Caco-2 (cell line): ENCODE results near the gene SLX4IP. TPM values are rescaled to one million over a fixed set of nuclear protein-coding genes. Genes with fewer than 3 reads are reported as not detected.

ENCODE experiments used
- BruUV-seq: library from RNA; stranded (reverse); fragments of 400-500 nt; replicated peaks from 2 replicates; lab custom pipeline; 2021; lab: Mats Ljungman, UMichigan
- CTCF ChIA-PET: fragments of 300-600 bp; sonication (Branson Sonifier 250); formaldehyde crosslinking; loops from one replicate; lab custom pipeline; 2022; ENCODE audit warnings: antibody characterized with exemption; lab: Charles Lee
- POLR2A ChIA-PET: fragments of 300-600 bp; sonication (Branson Sonifier 250); formaldehyde crosslinking; loops from one replicate; lab custom pipeline; 2022; ENCODE audit warnings: antibody characterized with exemption; lab: Charles Lee
- DNase-seq, 2 experiments: peaks; one replicate each; pipeline versions ENCODE4 v3.0.0 to v3.0.0-alpha.2; 2020 to 2022
- H3K27me3 ChIP-seq: replicated peaks from 2 replicates; pipeline ENCODE4 v1.6.0; 2011; ENCODE audit warnings: low read length; ENCODE audit not compliant: control insufficient read depth, insufficient read depth
- H3K36me3 ChIP-seq: 2 replicates; pipeline ENCODE4 v1.5.1; 2011; ENCODE audit warnings: low read length; ENCODE audit not compliant: control insufficient read depth, insufficient read depth
- H3K4me1 ChIP-seq: fragments of 250-450 bp; sonication (Bioruptor Pico); 2 replicates; pipeline ENCODE4 v1.5.1; 2020; ENCODE audit warnings: mild to moderate bottlenecking
- H3K4me3 ChIP-seq: 2 replicates; pipeline ENCODE4 v1.5.1; 2011; ENCODE audit warnings: low read depth, mild to moderate bottlenecking, control low read depth, low read length
- H3K9me3 ChIP-seq: fragments of 250-450 bp; sonication (Bioruptor Pico); 2 replicates; pipeline ENCODE4 v1.5.1; 2020; ENCODE audit warnings: mild to moderate bottlenecking, moderate library complexity
- H3K27ac Mint-ChIP-seq: one replicate; pipeline ENCODE4 v1.8.0; 2022; ENCODE audit warnings: mixed read lengths; ENCODE audit not compliant: unreplicated experiment
- H3K27me3 Mint-ChIP-seq: one replicate; pipeline ENCODE4 v1.8.0; 2022; ENCODE audit warnings: mixed read lengths; ENCODE audit not compliant: insufficient read depth, unreplicated experiment
- H3K36me3 Mint-ChIP-seq: one replicate; pipeline ENCODE4 v1.8.0; 2022; ENCODE audit warnings: mild to moderate bottlenecking, mixed read lengths; ENCODE audit not compliant: insufficient read depth, unreplicated experiment
- H3K4me1 Mint-ChIP-seq: one replicate; pipeline ENCODE4 v1.8.0; 2022; ENCODE audit warnings: low read depth, mixed read lengths; ENCODE audit not compliant: unreplicated experiment
- H3K4me3 Mint-ChIP-seq: one replicate; pipeline ENCODE4 v1.8.0; 2022; ENCODE audit warnings: mild to moderate bottlenecking, moderate library complexity, mixed read lengths; ENCODE audit not compliant: unreplicated experiment
- H3K9me3 Mint-ChIP-seq: one replicate; pipeline ENCODE4 v1.8.0; 2022; ENCODE audit warnings: mixed read lengths; ENCODE audit not compliant: unreplicated experiment
- CTCF ChIP-seq, 2 experiments: fragments of 200-600 bp in 1 of 2; IDR thresholded peaks; 1 replicate in 1 of 2; 2 replicates in 1 of 2; pipeline versions ENCODE4 v1.5.1 to v1.8.0; 2011 to 2022; ENCODE audit warnings: antibody characterized with exemption in 1 of 2, control low read depth in 1 of 2, inconsistent platforms in 1 of 2, low read depth in 1 of 2, low read length in 1 of 2, mild to moderate bottlenecking in 1 of 2, moderate library complexity in 1 of 2; ENCODE audit not compliant: insufficient read depth in 1 of 2, severe bottlenecking in 1 of 2, unreplicated experiment in 1 of 2
- intact Hi-C: fragments of 100-400 bp; cut with micrococcal nuclease; formaldehyde crosslinking; loops from one replicate; pipeline ENCODE4 v1.10.0; 2022; ENCODE audit not compliant: unreplicated experiment
- total RNA-seq: library from RNA; stranded (reverse); gene quantifications from 2 replicates; pipeline ENCODE4 v1.2.3, GENCODE V29; 2022

SLX4IP gene
- total RNA-seq, 1 experiment from 2014 or later, result 8.5 TPM

DNA sequence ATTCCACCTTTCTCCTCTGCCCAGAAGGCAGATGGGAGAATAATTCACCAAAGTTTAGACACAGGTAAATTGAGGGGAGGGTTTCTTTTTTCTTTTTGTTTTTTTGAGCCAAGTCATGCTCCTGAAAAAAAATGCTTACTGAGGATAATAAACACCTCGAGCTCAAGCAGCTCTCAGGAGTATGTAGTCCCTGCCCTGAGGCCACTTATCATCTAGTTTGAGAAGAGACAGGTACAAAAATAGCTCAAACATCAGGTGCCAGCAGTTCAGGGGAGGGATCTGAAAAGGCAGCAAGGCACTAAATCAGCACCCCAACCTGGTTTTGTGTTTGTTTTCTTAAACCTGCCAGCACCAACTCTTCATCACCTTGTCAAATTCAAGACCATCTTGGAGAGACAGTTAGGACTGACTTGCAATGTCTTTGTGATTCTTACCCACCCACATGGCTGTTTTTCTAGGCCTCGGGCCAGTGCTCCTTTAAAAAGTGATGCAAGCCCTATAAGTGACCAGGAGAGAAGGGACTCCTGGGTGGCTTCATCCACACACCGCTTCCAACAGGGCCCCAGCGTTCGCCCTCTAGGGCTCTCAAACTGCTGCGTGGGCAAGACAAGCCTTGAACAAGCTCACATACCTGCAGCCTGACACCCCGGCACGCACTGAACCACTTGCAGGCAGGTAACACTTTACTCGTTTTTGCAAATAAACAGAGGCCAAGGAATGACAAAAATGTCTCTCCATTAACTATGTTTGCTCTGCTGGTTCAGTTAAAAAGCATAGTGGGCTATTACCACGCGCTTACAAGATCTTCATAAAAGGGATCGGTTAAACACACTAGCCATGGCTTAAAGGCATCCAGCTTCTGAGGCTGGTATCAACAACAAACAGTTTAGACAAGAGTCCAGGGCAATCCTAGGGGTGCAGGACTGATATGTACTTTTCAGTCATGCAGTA lies 224.8 kb downstream of the SLX4IP start:
- Mint-ChIP-seq H3K4me3 (peak overlapping the region; percentile 55), H3K27ac (peak overlapping the region; percentile 90), H3K4me1 (peaks cover 78% of the 10 kb centered on the region), H3K36me3 (peaks cover 100% of the 10 kb centered on the region), H3K27me3 (no peaks in the 10 kb centered on the region), H3K9me3 (no peaks in the 10 kb centered on the region)
- no TSS peak for BruUV-seq
- TF ChIP-seq CTCF (IDR thresholded peaks at IDR 0.05; ENCODE audit: insufficient read depth in 1 of 2, low read depth in 1 of 2, low read length in 1 of 2, severe bottlenecking in 1 of 2, unreplicated experiment in 1 of 2), result no peak
- H3K4me1 ChIP-seq, result peaks cover 68% of the 10 kb centered on the region
- H3K4me3 ChIP-seq, result no peak overlapping the region
- no peaks in the 10 kb centered on the region for H3K27me3 ChIP-seq
- peak; percentile 77 to 78 for DNase-seq
- no peaks in the 10 kb centered on the region for H3K9me3 ChIP-seq
- H3K36me3 ChIP-seq, result peaks cover 8% of the 10 kb centered on the region
- CTCF ChIA-PET, result interaction anchor here (0.6 to 1.4 kb wide), 5 partner anchors 11 to 618 kb away, joined by 3 to 11 read pairs (median 3); partner anchors contain the start of gene SLX4IP
- intact Hi-C loops, result loop anchor here (1.0 kb wide), 2 partner anchors 14 to 49 kb away; no protein-coding TSS in a partner anchor
- POLR2A ChIA-PET, result interaction anchor here (0.5 to 2.0 kb wide), 4 partner anchors 12 to 362 kb away, joined by 4 to 14 read pairs (median 6); partner anchors contain the start of gene JAG1

- H3K27me3 Mint-ChIP-seq, result no peaks in the 10 kb centered on the region
- H3K4me3 Mint-ChIP-seq, result peak overlapping the region; percentile 55
- POLR2A ChIA-PET, result interaction anchor here (1.1 to 2.0 kb wide), 2 partner anchors 11 to 14 kb away, joined by 6 to 14 read pairs; partner anchors contain the start of gene JAG1
- Histone ChIP-seq H3K36me3 (peaks cover 8% of the 10 kb centered on the region), H3K27me3 (no peaks in the 10 kb centered on the region), H3K4me3 (no peak overlapping the region), H3K4me1 (peaks cover 68% of the 10 kb centered on the region), H3K9me3 (no peaks in the 10 kb centered on the region)
- CTCF ChIA-PET, result interaction anchor here (0.6 to 1.4 kb wide), 4 partner anchors 10 to 618 kb away, joined by 3 to 11 read pairs (median 5); no protein-coding TSS in a partner anchor
- H3K27ac Mint-ChIP-seq, result peak overlapping the region; percentile 90
- intact Hi-C loops, result loop anchor here (1.0 kb wide), 2 partner anchors 14 to 49 kb away; no protein-coding TSS in a partner anchor
- DNase-seq, result no peak
- H3K36me3 Mint-ChIP-seq, result peaks cover 97% of the 10 kb centered on the region
- H3K4me1 Mint-ChIP-seq, result peaks cover 80% of the 10 kb centered on the region
- TF ChIP-seq CTCF (IDR thresholded peaks at IDR 0.05; ENCODE audit: insufficient read depth in 1 of 2, low read depth in 1 of 2, low read length in 1 of 2, severe bottlenecking in 1 of 2, unreplicated experiment in 1 of 2), result no peak
- no TSS peak for BruUV-seq
- no peaks in the 10 kb centered on the region for H3K9me3 Mint-ChIP-seq
Measured at GRCh38 chr20:10660661-10661060, 225.6 kb downstream of the SLX4IP start.

DNA sequence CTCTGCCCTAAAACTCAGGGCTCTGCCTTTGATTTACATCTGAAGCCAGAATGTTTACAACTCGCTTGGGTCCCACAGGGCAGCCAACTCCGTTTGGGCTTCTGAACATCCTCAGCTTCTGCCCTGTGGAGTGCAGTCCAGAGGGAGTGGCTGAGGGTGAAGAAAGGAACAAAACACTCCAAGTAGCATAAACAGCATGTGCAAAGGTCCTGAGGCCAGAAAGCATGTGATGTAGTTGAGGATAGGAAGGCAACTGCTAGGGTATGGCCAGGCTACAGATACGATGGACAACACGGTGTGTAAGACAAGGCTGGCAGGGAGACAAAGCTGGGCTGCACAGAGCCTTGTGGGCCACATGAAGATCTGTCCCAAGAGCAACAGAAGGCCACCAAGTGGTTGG lies 226.2 kb downstream of the SLX4IP start:
- ChIA-PET CTCF (no interaction called here), POLR2A (interaction anchor here (2.0 kb wide), 1 partner anchor 13 kb away, joined by 14 read pairs; the partner anchor contains the start of gene JAG1)
- H3K4me1 ChIP-seq, result peaks cover 68% of the 10 kb centered on the region
- peaks cover 97% of the 10 kb centered on the region for H3K36me3 Mint-ChIP-seq
- intact Hi-C loops, result no loop called here
- H3K36me3 ChIP-seq, result peaks cover 8% of the 10 kb centered on the region
- peak overlapping the region; percentile 55 for H3K4me3 Mint-ChIP-seq
- no peak for DNase-seq
- no peaks in the 10 kb centered on the region for H3K9me3 ChIP-seq
- H3K27me3 ChIP-seq, result no peaks in the 10 kb centered on the region
- no peaks in the 10 kb centered on the region for H3K27me3 Mint-ChIP-seq
- peak overlapping the region; percentile 90 for H3K27ac Mint-ChIP-seq
- TF ChIP-seq CTCF (IDR thresholded peaks at IDR 0.05; ENCODE audit: insufficient read depth in 1 of 2, low read depth in 1 of 2, low read length in 1 of 2, severe bottlenecking in 1 of 2, unreplicated experiment in 1 of 2), result no peak
- no peak overlapping the region for H3K4me3 ChIP-seq
- BruUV-seq, result no TSS peak
- peaks cover 80% of the 10 kb centered on the region for H3K4me1 Mint-ChIP-seq
- no peaks in the 10 kb centered on the region for H3K9me3 Mint-ChIP-seq
